ENCODE data around the gene DNAH17. TPM values are rescaled to one million over a fixed set of nuclear protein-coding genes. Genes with fewer than 3 reads are reported as not detected.

The DNAH17 gene
- total and polyA plus RNA-seq, 2 of the 8 experiments (the other 6 are each of a cell fraction or from before 2014, with no cell fraction given) = 0.14 to 0.67 TPM

DNA sequence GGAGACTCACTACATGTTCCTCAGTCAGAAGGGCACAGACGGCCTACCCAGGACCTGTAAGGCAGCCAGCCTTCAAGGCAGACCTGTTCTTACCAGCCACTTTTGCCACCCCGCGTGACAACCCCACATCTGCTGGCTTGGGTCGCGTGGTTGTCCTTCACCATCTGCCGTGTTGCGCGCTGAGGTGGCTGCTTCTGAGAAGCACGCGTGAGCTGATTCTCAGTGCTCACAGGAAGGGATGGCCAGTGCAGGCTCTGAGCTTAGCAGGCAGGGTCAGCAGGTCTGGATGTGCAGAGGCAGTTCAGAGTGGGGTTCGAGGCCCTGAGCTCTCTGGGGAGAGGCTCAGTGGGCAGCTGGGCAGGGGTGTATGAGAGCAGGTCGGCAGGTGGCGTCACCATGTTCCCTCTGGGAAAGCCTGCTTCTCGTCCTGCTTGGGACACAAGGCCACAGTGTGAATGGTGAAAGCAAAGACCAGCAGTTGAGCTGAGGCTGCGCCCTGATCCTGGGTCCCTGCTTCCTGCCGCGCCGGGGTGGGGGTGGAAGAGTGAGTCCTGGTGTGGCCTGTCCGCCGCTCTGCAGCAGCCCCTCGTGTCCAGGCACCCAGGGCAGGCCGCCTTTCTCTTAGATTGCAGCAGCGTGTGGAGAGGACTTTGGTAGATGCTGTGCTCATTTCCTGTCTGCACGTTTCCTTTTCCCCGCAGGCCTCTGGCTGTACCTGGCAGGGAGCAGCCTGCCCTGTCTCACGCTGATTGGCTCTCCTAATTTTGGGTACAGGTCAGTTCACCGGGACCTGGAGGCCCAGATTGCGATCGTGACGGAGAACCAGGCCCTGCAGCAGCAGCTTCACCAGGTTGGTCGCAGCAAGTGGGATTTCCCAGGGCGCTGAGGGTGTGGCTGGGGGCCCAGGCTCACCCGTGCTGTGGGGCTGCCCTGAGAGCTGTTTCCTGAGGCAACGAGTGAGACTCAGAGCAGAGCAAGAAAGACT lies 162.7 kb downstream of the DNAH17 start:
- Histone ChIP-seq H3K23ac (ENCODE audit: insufficient read length) (no peak overlapping the region), H3K79me1 (ENCODE audit: low read depth, low read length) (peaks cover 23% of the 10 kb centered on the region), H3K36me3 (ENCODE audit: control insufficient read depth in 2 of 4, insufficient read depth in 4 of 4, low read length in 3 of 4) (peaks cover 2 to 17% (median 9%) of the 10 kb centered on the region in 4 experiments; a peak in 7 of 8 replicates), H3K9me3 (ENCODE audit: insufficient read depth in 2 of 2, low read depth in 1 of 2, low read length in 1 of 2) (no peaks in the 10 kb centered on the region), H2BK5ac (ENCODE audit: low read depth, low read length) (peak overlapping the region; percentile 35; the same call in 1 of the 2 replicates), H2AK5ac (ENCODE audit: low read depth, low read length) (no peak overlapping the region), H2BK120ac (replicated peaks; ENCODE audit: low read depth, low read length) (no peak overlapping the region), H3K4me3 (ENCODE audit: extremely low read depth in 1 of 4, insufficient read depth in 2 of 4, low read depth in 3 of 4, low read length in 4 of 4) (no peak overlapping the region), H3K14ac (ENCODE audit: insufficient read length) (no peak overlapping the region), H2BK15ac (ENCODE audit: low read length) (no peak overlapping the region), H3K18ac (ENCODE audit: extremely low read depth, low read length) (no peak overlapping the region), H3K79me2 (ENCODE audit: control insufficient read depth in 1 of 2, insufficient read depth in 2 of 2, low read length in 2 of 2) (peaks cover 3 to 53% of the 10 kb centered on the region in 2 experiments; a peak in 3 of 4 replicates), H2AFZ (ENCODE audit: low read length) (no peak overlapping the region), H3K27ac (ENCODE audit: low read depth, low read length) (0 out of 2 replicates have a peak overlapping the region, but pooled peaks have one; percentile 36), H3K4ac (replicated peaks; ENCODE audit: insufficient read length, low read depth, low read length) (no peak overlapping the region), H3K23me2 (ENCODE audit: low read depth, low read length) (no peaks in the 10 kb centered on the region), H3K56ac (replicated peaks; ENCODE audit: insufficient read length, low read depth, low read length) (no peak overlapping the region), H4K8ac (ENCODE audit: extremely low read depth, insufficient read depth, low read length) (peak overlapping the region; percentile 8; the same call in 1 of the 2 replicates), H4K5ac (ENCODE audit: insufficient read length, low read depth, low read length) (no peak overlapping the region), H3K27me3 (replicated peaks in 1 of 4; ENCODE audit: control insufficient read depth in 3 of 4, extremely low read depth in 1 of 4, insufficient read depth in 3 of 4, low read length in 3 of 4) (no peaks in the 10 kb centered on the region), H3K4me1 (replicated peaks in 1 of 4; ENCODE audit: control insufficient read depth in 3 of 4, insufficient read depth in 4 of 4, low read length in 3 of 4) (peaks cover 0 to 9% (median 1%) of the 10 kb centered on the region in 4 experiments; a peak in 3 of 7 replicates), H2BK20ac (ENCODE audit: low read length) (no peak overlapping the region), H2BK12ac (ENCODE audit: low read depth, low read length) (no peak overlapping the region; the same call in 1 of the 2 replicates), H4K91ac (replicated peaks; ENCODE audit: insufficient read length, low read length) (no peak overlapping the region), H3K9ac (replicated peaks in 1 of 4; ENCODE audit: extremely low read depth in 1 of 4, low read depth in 3 of 4, low read length in 3 of 4) (peak overlapping the region in 2 of 4 experiments; percentile 12 to 24; a peak in 2 of 7 replicates), H3K4me2 (ENCODE audit: insufficient read depth in 1 of 2, low read depth in 2 of 2, low read length in 2 of 2) (no peak overlapping the region), H4K20me1 (replicated peaks in 1 of 2; ENCODE audit: control insufficient read depth in 1 of 2, insufficient read depth in 2 of 2, low read length in 2 of 2) (peaks cover 24 to 36% of the 10 kb centered on the region in 2 experiments)
- CTCF ChIA-PET (ENCODE audit: partially characterized antibody) = interaction anchor here (0.7 to 1.5 kb wide), 3 partner anchors 52 to 278 kb away, joined by 3 read pairs; no protein-coding TSS in a partner anchor
- POLR2A ChIA-PET (ENCODE audit: partially characterized antibody) = interaction anchor here (1.7 kb wide), 1 partner anchor 8 kb away, joined by 5 read pairs; no protein-coding TSS in a partner anchor
- 93% methylated on average over 34 of the region's 34 CpGs; no CpG with 5 or more reads in 1 of the 2 experiments for WGBS, 2 experiments (ENCODE audit: extremely low coverage in 1 of 2, insufficient coverage in 1 of 2, insufficient read length in 1 of 2, insufficient replicate concordance in 2 of 2, low coverage in 1 of 2, low lambda C conversion rate in 2 of 2, missing lambda C conversion rate in 1 of 2)
- FAIRE-seq = no peak
- DNase-seq (ENCODE audit: low read depth in 1 of 2, low spot score in 2 of 2) = no peak
- TF ChIP-seq JUN (IDR thresholded peaks at IDR 0.05; ENCODE audit: low read depth, low read length) (no peak), SIX5 (IDR thresholded peaks at IDR 0.05; ENCODE audit: low read depth, low read length) (no peak), NANOG (IDR thresholded peaks at IDR 0.05; ENCODE audit: insufficient read depth, low read depth, low read length, poor library complexity, severe bottlenecking) (no peak), CHD1 (IDR thresholded peaks at IDR 0.05; ENCODE audit: low read depth, low read length) (no peak), RXRA (IDR thresholded peaks at IDR 0.05; ENCODE audit: insufficient read depth, low read depth, low read length) (no peak)
- TF ChIP-seq, protein P1, sequence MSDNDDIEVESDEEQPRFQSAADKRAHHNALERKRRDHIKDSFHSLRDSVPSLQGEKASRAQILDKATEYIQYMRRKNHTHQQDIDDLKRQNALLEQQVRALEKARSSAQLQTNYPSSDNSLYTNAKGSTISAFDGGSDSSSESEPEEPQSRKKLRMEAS (IDR thresholded peaks at IDR 0.05) = no peak
